Right forelimb (tissue), 1 donor: ENCODE measurements around the gene NAP1L1.
"Not testable (repeated sequence)": the region's sequence is repeated elsewhere in the genome, so short reads cannot be mapped to it uniquely, and the experiment has no call there.

ENCODE experiments used
- DNase-seq: peaks from one replicate; pipeline ENCODE4 v3.0.0-alpha.2; 2018

NAP1L1 gene

DNA sequence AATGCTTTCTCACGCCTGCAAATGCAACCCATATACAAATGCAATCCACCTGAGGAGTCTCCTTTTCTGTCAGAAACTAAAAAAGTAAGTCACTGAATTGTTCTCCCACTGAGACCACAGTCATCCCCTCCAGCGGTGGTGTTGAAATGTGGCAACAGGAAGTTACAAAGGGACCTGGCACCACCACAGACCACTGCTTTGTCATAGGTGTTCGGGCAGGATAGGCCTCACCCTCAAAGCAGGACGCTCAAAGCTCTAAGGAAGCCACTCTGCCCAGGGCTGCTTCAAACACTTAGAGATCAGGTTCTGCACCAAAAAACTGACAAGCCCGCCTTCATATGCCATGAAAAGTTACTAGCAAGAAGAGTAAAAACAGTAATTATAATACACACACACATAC lies 64.2 kb downstream of the NAP1L1 start:
- DNase-seq, result no peak

DNA sequence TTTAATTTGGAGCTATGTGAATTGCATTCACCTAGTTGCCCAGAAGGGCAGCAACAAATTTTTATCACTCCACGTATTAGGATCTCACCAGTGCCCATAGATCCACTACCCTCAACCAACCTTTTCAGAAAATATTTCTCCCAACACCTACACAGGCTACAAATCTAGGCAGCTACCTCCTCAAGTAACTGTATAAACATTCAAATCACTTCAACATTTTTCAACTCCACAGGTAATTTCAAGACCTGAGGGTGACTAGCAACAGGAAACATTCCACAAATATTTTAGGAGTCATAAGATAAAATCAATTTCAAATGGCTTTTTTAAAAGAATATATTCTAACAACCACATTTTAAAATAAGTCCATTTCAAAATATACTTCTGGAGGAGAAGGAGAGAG lies 65.8 kb downstream of the NAP1L1 start:
- no peak for DNase-seq

DNA sequence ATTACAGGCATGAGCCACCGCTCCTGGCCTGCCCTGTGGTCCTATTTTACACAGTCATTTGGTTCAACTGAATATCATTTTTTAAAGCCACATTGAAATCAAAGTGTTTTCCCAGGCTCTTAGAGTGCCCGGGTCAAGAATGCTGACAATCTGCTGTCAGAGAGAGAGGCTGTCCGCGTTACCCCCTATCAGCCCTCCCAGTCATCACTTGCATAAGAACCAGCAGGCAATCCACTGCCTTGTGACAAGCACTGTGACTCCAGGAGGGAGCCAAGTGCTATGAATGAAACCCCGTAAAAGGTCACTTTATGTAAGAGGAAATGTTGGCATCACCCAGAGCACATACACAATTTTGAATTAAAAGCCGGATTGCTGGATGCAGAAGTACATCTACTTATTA lies 66.4 kb downstream of the NAP1L1 start:
- no peak for DNase-seq

DNA sequence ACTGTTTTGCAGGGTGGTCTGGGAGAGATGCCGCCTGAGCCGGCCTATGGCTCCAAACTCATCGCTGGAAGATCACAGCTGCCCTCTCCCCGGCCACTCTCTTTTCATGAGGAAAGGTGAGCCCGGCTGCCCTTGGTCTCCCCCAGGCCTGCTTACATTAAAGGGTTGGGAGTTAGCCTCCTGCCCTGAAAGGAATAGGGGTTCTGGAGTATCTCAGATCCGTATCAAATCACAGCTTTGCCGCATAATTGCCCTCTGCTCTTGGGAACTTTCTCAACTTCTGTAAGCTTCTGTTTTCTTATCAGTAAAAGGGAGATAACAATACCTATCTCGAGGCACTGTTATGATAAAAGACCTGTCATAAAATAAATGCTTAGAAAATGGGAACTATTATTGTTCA lies 70.5 kb downstream of the NAP1L1 start:
- no peak for DNase-seq

DNA sequence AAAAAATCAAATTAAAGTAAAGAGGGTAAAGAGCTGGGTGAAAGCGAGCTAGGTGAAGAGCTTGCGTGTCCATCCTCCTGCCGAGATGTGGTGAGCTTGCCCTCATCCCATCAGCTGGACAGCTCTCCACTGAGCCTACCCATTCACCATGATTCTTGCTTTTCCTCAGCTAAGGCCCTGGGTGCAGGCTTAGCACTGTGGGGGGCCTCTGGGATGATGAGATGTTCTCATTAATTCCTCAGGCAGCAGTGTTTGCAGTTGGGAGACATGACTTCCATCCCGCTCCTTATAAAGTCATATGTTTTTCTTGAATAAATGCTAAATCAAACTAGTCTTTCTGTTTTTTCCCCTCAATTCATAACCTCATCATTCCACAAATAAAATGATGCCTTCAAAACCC lies 70.9 kb downstream of the NAP1L1 start:
- no peak for DNase-seq

DNA sequence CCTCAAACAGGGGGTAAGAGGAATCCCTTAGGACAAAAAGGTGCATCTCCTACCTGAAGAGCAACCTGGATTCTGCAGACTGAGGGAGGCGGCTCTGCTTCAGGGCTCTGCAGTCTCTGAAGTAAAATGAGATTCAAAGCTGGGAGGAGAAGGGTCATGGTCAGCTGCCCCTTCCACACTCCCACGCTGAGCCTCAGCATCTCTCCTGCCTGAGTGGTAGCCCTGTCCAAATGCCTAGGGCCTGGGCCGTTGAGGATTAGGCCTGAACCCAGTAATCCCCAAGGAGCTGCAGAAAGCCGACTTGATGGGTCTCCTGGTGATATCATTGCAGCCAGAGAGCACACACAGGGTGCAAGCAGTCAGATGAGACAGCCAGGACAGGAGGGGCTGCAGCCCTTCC lies 71.8 kb downstream of the NAP1L1 start:
- DNase-seq, result no peak

DNA sequence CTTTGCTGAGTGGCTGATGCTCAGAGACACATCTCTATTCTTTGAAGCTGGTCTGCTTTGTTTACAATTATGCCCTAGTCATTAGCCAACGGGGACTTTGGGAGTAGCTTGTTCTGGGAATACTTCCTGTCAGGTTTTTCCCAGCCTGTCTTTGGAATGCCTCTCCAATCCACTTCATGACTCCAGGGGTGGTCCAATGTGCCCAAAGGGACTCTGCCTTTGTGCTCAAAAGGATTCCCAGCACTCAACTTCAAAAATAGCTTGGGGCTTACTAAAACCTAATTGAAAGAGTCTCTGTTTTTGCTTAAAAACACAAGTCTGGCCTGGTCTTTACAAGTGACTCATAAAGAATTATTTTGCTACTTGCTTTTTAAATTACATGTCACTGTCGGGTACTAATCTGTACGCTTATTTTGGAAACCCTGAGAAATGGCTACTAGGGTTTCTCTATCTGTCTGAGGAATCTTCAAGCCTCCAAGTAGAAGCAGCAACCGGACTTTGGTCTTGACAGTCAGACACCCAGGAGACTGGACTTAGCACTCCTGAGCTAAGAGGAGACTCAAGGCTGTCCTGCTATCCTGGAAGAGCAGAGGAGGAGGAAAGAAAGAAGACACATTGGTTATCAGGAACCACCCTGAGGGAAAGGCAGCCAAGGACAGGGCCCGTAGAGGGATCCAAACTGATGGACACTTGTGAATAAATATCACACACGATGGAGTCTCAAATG lies 73.6 kb downstream of the NAP1L1 start:
- no peak for DNase-seq

DNA sequence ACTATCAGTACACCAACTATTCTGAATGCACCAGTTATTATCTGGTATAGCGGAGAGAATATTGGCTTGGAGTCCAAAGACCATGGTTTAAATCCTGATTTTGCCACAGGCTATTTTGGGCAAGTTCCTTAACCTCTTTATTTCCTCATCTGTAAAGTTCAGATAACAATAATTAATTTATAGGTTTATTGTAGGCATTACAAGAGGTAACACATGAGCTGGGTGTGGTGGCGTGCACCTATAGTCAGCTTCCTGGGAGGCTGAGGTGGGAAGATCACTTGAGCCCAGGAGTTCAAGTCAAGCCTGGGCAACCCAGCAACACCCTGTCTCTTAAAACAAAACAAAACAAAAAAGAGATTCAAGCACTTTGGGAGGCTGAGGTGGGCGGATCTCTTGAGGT lies 76.1 kb downstream of the NAP1L1 start:
- DNase-seq, result no peak

DNA sequence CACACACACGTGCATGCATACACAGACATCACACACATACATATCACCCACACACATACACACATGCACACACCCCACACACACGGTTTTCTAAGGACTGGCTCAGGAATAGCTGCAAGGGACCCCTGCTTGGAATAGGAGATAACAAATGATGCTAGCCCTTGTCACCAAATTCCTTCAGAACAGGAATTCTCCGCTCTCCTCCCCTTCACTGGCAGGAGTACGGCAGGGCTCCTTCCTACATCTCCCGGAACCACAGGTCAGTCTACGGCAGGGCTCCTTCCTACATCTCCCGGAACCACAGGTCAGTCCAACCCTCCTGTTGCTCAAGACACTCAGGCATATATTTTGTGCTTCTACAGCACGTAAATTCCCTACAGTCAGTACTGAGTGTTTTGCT lies 76.8 kb downstream of the NAP1L1 start:
- no peak for DNase-seq

DNA sequence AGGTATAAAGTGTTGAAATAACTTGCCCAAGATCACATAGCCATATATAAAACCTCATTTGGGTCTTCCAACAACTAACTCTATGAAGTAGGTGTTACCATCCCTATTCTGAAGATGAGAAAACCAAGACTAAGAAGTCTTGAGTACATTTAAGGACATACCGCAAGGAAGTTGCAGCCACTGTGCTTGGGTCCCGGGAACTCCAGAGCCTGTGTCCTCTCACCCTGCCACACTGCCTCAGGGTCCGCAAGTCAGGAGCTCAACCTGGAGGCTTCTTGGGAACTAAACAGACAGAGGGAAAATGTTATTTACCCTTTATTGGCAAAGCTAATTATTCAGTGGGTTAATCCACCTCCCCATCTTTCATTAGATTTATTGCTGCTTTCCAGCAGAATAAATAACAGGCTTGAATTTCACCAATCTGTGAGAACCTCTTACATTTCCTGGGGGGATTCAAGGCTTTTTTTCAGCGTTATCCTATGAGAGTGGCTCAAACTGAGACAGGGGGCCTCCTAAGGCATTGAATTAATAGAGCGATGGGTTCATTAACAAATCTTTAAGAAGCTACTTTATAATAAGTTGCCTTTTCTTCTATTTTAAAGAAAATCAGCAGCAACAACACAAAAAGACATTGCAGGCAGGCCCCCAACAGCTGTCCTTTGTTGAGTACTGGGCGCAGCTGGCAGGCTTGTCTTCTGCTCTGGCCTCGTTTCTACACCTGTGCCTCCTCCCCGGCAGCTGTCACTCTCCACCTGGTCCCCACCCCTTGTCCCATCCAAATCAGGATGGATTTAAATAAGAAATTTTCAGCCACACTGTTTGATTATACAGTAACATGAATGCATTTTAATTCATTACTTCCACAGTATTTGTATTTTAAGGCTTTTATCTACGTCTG lies 78.2 kb downstream of the NAP1L1 start:
- DNase-seq, result no peak

DNA sequence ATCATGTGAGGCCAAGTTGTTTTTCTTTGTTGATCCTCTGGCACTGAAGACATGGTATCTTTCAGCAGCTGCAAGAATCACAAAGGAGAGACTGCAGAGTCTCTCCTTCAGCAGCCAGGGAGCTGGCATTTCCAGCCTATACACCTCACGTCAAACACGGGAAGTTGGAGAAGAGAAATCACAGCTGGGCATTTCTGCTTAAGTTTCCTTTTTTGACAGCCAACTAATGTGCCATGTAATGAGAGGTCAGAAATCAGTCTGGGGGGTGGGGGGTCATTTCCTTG lies 81.2 kb downstream of the NAP1L1 start:
- DNase-seq, result no peak

DNA sequence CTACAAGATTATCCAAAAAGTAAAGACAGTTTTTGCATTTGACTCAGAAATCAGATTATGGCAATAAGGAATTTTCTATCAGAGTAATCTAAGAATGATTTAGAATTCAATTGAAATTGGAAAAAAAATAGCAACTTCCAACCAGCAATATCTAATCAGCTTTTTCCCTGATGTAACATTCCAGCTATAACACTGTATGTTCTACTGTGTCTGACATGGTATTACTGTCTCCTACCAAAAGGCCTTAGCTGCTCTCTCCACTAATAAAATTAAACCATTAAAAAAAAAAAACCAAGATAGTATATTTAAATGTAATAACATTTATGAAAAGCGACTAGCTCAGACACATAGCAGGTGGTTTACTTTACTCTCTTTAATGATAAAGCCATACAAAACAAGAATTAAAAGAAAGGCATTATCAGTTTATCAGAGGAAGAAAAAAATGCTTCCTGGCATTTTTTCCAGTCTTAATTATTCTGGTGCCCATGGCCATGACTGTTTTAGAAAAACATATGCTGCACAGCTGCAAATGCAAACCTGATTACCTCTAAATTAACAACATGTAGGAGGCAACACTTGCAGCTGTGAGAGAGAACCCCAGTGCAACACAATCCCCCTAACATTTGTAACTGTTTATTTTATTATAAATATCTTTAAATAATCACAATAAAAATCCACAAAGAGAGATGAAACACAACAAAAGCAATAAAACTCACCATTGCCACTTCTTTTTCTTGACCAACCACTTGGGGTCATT lies 81.7 kb downstream of the NAP1L1 start:
- DNase-seq, result no peak

DNA sequence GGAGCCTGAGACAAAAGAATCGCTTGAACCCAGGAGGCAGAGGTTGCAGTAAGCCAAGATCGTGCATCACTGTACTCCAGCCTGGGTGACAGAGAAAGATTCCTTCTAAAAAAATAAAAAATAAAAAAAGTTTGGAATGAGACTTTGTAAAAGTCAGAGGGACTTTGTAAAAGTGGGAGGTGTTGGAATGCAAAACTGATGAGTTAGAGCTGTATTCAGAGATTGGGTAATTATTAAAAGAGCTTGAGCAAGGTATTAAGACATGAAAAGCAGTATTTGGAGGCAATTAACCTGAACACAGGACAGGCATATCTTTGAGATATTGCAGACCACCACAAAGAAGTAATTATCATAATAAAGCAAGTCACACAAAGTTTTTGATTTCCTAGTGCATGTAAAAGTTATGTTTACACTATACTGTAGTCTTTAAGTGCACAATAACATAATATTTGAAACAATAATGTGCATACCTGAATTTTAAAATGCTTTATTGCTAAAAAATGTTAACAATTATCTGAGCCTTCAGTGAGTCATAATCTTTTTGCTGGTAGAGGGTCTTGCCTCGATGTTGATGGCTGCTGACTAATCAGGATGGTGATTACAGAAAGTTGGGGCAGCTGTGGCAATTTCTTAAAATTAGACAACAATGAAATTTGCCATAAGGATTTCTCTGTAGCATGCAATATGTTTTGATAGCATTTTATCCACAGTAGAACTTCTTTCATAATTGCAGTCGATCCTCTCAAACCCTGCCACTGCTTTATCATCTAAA lies 86.0 kb downstream of the NAP1L1 start:
- DNase-seq, result no peak

DNA sequence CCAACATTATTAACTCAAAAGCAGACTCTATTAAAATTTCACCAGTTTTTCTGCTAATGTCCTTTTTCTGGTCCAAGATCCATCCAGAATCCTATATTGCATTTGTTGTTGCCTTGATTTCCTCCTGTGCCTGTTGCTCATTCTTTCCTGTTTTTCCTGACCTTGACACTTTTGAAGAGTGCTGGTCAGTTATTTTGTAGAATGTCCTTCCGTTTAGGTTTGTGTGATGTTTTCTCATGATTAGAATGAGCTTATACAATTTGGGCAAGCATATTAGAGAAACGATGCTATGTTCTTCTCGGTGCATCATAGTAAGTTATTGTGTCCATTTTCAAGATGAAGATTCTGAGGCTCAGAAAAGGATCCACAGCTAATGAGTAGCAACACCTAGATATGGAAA lies 86.8 kb downstream of the NAP1L1 start:
- no peak for DNase-seq

DNA sequence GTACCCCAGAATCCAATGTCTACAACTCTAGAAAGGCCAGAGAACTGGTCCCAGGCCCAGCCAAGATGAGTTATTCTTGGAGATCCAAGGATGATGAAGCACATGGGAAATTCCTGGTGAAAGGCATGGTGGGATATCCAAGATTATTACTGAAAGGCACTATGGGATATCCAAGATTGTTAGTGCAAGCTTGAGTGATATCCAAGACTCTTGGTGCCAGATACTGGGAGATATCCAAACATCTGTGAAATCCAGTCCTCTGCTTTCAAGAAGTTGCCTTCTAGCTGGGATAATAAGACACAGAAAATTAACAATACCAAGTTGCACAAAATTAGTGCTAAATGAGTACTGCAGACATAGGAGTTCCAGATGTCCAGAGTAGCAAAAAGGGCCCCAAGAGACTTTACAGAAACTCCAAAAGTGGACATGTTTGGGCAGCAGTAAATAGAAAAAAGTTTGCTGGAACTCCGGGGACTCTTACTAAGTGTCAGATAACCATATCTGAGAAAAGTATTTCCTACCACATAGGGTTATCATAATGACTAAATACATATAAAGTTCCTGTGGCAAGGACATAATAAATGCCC lies 87.5 kb downstream of the NAP1L1 start:
- no peak for DNase-seq

DNA sequence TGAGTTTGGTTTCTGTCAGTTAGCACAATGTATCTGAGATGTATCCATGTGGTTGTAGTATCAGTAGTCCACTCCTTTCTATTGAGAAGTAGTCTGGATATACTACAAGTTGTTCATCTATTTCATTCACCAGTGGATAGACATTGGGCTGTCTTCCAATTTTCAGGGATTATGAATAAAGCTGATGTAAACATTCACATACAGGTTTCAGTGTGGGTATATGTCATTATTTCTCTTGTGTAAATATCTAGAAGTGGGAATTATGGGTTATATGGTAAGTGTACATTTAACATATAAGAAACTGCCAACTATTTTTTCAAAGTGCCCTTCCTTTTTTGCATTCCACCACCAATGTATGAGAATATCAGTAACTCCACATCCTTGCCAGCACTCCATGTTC lies 88.8 kb downstream of the NAP1L1 start:
- DNase-seq, result no peak

DNA sequence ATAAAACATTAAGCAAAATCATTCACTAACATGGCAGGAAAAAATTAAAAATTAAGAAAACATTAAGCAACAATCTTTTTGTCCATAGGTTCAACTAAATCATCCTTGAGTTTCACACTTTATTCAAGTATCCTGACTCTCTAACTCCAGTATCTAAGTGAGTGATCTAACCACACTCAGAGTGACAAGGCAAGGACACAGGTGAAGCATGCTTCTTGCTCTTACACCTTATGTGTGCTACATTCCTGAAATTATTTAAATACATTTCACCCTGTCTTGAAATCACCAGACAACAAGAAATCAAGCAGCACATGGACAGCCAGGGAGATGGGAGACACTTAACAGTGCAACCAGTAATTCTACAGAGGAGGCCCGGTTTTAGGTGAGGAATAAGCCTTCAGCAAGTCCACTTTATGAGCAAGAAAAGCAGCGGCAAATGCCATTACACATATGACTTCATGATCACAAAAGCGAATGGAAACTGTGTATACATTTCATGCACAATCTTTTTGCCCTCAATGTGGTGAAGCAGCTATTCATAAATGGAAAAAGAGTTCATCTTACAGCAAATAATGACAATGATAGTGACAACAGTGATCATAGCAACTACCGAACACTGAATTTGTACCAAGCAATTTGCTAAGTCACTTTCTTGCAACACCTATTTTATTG lies 90.3 kb downstream of the NAP1L1 start:
- DNase-seq, result no peak

DNA sequence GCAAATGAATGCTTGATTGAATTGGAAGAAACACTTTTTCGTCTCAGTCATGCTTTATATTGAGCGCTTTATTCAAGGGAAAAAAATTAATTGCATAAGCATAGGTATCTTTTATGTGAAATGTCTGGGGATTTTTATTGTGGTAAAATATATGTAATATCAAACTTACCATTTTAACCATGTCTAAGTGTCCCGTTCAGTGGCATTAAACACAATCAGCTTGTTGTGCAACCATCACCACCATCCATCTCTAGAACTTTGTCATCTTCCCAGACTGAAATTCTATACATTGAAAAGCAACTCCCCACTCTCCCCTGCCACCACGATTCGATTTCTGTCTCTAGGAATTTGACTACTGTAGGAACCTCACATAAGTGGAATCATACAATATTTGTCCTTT lies 92.7 kb downstream of the NAP1L1 start:
- no peak for DNase-seq

DNA sequence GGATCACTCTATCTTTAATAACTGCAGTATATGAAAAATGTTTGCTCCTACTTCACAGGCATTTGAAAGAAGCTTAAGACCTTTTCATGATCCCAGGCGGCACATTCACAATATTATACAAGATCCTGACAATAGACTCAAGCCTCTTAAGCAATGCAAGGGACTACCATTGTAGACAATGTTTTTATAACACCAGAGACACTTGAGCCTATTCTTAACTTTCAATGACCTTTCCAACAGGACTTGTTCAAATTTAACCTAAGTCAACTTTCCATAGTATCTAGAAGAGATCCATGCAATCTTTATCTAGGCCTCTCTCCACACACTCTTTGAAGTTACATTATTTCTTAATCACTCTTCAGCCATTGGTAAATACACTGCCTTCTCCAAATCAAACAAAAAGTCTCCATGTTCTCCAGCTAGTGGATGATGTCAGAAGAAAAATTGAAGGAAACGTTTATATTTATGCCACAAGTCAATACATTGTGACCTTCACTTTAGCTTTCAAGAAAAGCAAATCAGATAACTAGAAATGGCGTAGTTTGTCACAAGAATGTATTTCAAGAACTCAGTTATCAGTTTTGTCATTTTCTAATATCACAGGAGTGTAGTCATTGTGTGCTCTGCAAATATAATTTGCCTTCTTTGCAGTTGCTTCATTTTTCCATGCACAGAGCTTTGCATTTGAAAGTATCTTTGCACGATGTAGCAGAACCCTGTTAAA lies 94.1 kb downstream of the NAP1L1 start:
- DNase-seq, result no peak

DNA sequence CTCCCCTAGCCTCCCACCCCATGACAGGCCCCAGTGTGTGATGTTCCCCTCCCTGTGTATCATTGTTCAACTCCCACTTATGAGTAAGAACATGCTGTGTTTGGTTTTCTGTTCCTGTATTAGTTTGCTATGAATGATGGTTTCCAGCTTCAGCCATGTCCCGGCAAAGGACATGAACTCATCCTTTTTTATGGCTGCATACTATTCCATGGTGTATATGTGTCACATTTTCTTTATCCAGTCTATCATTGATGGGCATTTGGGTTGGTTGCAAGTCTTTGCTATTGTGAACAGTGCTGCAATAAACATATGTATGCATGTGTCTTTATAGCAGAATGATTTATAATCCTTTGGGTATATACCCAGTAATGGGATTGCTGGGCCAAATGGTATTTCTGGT lies 96.8 kb downstream of the NAP1L1 start:
- DNase-seq, result not testable (repeated sequence)
